ENCODE data around the gene MYPOP.

DNA sequence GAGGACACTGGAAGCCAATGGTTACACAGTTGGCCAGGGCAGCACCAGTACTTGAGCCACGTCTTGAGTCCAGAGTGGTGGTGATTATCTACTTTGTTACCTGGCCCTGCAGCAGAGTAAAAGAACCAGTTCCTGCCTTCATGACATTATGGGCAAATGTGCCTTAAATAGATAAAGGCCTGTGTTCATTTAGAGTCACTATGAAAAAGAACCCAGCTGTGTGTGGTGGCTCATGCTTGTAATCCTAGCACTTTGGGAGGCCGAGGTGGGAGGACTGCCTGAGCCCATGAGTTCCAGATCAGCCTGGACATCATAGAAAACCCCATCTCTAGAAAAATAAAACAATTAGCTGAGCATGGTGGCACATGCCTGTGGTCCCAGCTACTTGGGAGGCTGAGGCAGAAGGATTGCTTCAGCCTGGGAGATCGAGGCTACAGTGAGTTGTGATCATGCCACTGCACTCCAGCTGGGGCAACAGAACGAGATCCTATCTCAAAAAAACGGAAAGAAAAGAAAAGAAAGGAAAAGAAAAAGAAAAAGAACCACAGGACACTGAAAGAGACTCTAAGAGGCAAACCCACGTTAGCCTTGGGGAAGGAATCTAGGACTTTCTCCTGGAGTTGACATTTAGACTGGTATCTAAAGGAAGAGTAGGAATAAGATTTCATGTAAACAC is 13.1 kb downstream of the MYPOP start:
- TF ChIP-seq, protein P1, sequence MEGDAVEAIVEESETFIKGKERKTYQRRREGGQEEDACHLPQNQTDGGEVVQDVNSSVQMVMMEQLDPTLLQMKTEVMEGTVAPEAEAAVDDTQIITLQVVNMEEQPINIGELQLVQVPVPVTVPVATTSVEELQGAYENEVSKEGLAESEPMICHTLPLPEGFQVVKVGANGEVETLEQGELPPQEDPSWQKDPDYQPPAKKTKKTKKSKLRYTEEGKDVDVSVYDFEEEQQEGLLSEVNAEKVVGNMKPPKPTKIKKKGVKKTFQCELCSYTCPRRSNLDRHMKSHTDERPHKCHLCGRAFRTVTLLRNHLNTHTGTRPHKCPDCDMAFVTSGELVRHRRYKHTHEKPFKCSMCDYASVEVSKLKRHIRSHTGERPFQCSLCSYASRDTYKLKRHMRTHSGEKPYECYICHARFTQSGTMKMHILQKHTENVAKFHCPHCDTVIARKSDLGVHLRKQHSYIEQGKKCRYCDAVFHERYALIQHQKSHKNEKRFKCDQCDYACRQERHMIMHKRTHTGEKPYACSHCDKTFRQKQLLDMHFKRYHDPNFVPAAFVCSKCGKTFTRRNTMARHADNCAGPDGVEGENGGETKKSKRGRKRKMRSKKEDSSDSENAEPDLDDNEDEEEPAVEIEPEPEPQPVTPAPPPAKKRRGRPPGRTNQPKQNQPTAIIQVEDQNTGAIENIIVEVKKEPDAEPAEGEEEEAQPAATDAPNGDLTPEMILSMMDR (IDR thresholded peaks at IDR 0.05) = no peak
- TF ChIP-seq POLR2A (IDR thresholded peaks at IDR 0.05) = no peak

Data from adrenal gland (tissue), 5 donors.